HCT116 (cell line): ENCODE measurements around the gene TRPM3. TPM values are rescaled to one million over a fixed set of nuclear protein-coding genes. Genes with fewer than 3 reads are reported as not detected.

Experiments
- ATAC-seq: fragments of 200-7000 bp; cut with Tn5 transposase; 2 replicates; pipeline ENCODE4 v1.9.1; 2020; ENCODE audit warnings: mild to moderate bottlenecking, moderate library complexity
- BruUV-seq: library from RNA; stranded (reverse); fragments of 400-500 nt; replicated peaks from 2 replicates; lab custom pipeline; 2021; lab: Mats Ljungman, UMichigan
- CTCF ChIA-PET: fragments of 300-600 bp; sonication (Branson Sonifier 250); formaldehyde crosslinking; loops from one replicate; lab custom pipeline; 2021; ENCODE audit warnings: antibody characterized with exemption; lab: Charles Lee
- POLR2A ChIA-PET: fragments of 300-600, 350-600 bp; sonication (Branson Sonifier 250); formaldehyde crosslinking; loops from one replicate; lab custom pipeline; 2021; ENCODE audit warnings: antibody characterized with exemption; lab: Charles Lee
- RAD21 ChIA-PET, 2 experiments: fragments of 300-600 bp; sonication (Branson Sonifier 250); formaldehyde crosslinking; loops; one replicate each; lab custom pipeline; 2023; ENCODE audit warnings: low total read pairs in 2 of 2; ENCODE audit not compliant: uncharacterized antibody in 2 of 2, unreplicated experiment in 2 of 2, low non-redundant PET in 1 of 2; lab: Charles Lee
- DNase-seq: peaks from one replicate; pipeline ENCODE4 v3.0.0-alpha.2; 2010; ENCODE audit warnings: low read depth, low spot score
- H2AFZ ChIP-seq: fragments of 200-600 bp; shearing (Covaris generic), sonication (generic); 2 replicates; pipeline ENCODE4 v1.6.1; 2017; ENCODE audit warnings: low read depth, mixed run types, mixed read lengths, antibody characterized with exemption, low read length; ENCODE audit not compliant: poor library complexity, severe bottlenecking
- H3K27ac ChIP-seq: 2 replicates; pipeline ENCODE4 v1.5.1; 2012; ENCODE audit warnings: low read depth, low read length
- H3K27me3 ChIP-seq: fragments of 200-600 bp; sonication (generic); 2 replicates; pipeline ENCODE4 v1.6.1; 2016; ENCODE audit warnings: mixed run types, low read length, mixed read lengths; ENCODE audit not compliant: insufficient read depth
- H3K36me3 ChIP-seq, 2 experiments: fragments of 200-500 bp in 1 of 2; fragments of 200-600 bp in 1 of 2; sonication (Bioruptor generic) in 1 of 2; sonication (generic) in 1 of 2; 2 replicates each; pipeline versions ENCODE4 v1.5.1 to v1.6.1; 2014 to 2016; ENCODE audit warnings: low read length in 2 of 2, inconsistent platforms in 1 of 2, mixed read lengths in 1 of 2, mixed run types in 1 of 2; ENCODE audit not compliant: insufficient read depth in 2 of 2, control insufficient read depth in 1 of 2
- H3K4me1 ChIP-seq, 2 experiments: fragments of 200-600 bp in 1 of 2; sonication (generic) in 1 of 2; 2 replicates each; pipeline versions ENCODE4 v1.5.1 to v1.6.1; 2012 to 2017; ENCODE audit warnings: low read length in 2 of 2, inconsistent platforms in 1 of 2, mild to moderate bottlenecking in 1 of 2, mixed read lengths in 1 of 2, mixed run types in 1 of 2, moderate library complexity in 1 of 2; ENCODE audit not compliant: insufficient read depth in 2 of 2, control insufficient read depth in 1 of 2
- H3K4me2 ChIP-seq: fragments of 200-600 bp; sonication (generic); 2 replicates; pipeline ENCODE4 v1.6.1; 2017; ENCODE audit warnings: mixed run types, low read length, mixed read lengths
- H3K4me3 ChIP-seq, 2 experiments: fragments of 200-600 bp in 1 of 2; sonication (generic) in 1 of 2; replicated peaks in 1 of 2; 2 replicates each; pipeline ENCODE4 v1.5.1; 2011 to 2016; ENCODE audit warnings: low read length in 2 of 2, control low read depth in 1 of 2, low read depth in 1 of 2, mild to moderate bottlenecking in 1 of 2, mixed read lengths in 1 of 2, mixed run types in 1 of 2
- H3K79me2 ChIP-seq: fragments of 200-600 bp; sonication (generic); 2 replicates; pipeline ENCODE4 v1.6.1; 2017; ENCODE audit warnings: mild to moderate bottlenecking, mixed run types, low read length, moderate library complexity, mixed read lengths; ENCODE audit not compliant: insufficient read depth
- H3K9ac ChIP-seq: fragments of 200-600 bp; sonication (generic); 2 replicates; pipeline ENCODE4 v1.6.1; 2016; ENCODE audit warnings: low read length, mixed read lengths
- H3K9me2 ChIP-seq: fragments of 200-600 bp; sonication (generic), shearing (Covaris generic); 2 replicates; pipeline ENCODE4 v1.6.1; 2017; ENCODE audit warnings: mixed run types, mild to moderate bottlenecking, moderate library complexity; ENCODE audit not compliant: insufficient read depth
- H3K9me3 ChIP-seq, 2 experiments: fragments of 200-500 bp in 1 of 2; fragments of 200-600 bp in 1 of 2; sonication (Bioruptor generic) in 1 of 2; sonication (generic) in 1 of 2; 2 replicates each; pipeline ENCODE4 v1.6.1; 2014 to 2017; ENCODE audit warnings: low read length in 2 of 2, mixed read lengths in 2 of 2, inconsistent platforms in 1 of 2, low read depth in 1 of 2, mild to moderate bottlenecking in 1 of 2, mixed run types in 1 of 2, moderate library complexity in 1 of 2; ENCODE audit not compliant: control insufficient read depth in 1 of 2, insufficient read depth in 1 of 2
- H4K20me1 ChIP-seq: fragments of 200-600 bp; sonication (generic), shearing (Covaris generic); 2 replicates; pipeline ENCODE4 v1.6.1; 2017; ENCODE audit warnings: mixed run types, mild to moderate bottlenecking, moderate library complexity; ENCODE audit not compliant: insufficient read depth
- CBX3 ChIP-seq: IDR thresholded peaks from 2 replicates; pipeline ENCODE4 v1.6.1; 2012; ENCODE audit warnings: low read depth
- CTCF ChIP-seq, 3 experiments: fragments of 200-600 bp in 1 of 3; sonication (generic) in 1 of 3; IDR thresholded peaks in 2 of 3; conservative IDR thresholded peaks in 1 of 3; 2 replicates each; pipeline ENCODE4 v1.5.1; 2012 to 2017; ENCODE audit warnings: low read depth in 2 of 3, low read length in 2 of 3, antibody characterized with exemption in 1 of 3, borderline replicate concordance in 1 of 3, control low read depth in 1 of 3, mild to moderate bottlenecking in 1 of 3, mixed read lengths in 1 of 3, mixed run types in 1 of 3, moderate library complexity in 1 of 3; ENCODE audit not compliant: insufficient read depth in 1 of 3
- EGR1 ChIP-seq: IDR thresholded peaks from 2 replicates; pipeline ENCODE4 v1.6.1; 2012; ENCODE audit warnings: low read depth
- ELF1 ChIP-seq: IDR thresholded peaks from 2 replicates; pipeline ENCODE4 v1.6.1; 2012; ENCODE audit warnings: low read depth, borderline replicate concordance
- EZH2 ChIP-seq: fragments of 200-600 bp; sonication (generic); IDR thresholded peaks from 2 replicates; pipeline ENCODE4 v1.6.1; 2017; ENCODE audit warnings: antibody characterized with exemption, mixed run types
- EZH2phosphoT487 ChIP-seq: fragments of 200-600 bp; IDR thresholded peaks from 2 replicates; pipeline ENCODE4 v1.6.1; 2018; ENCODE audit warnings: antibody characterized with exemption, borderline replicate concordance
- FOSL1 ChIP-seq: IDR thresholded peaks from 2 replicates; pipeline ENCODE4 v1.6.1; 2012; ENCODE audit warnings: low read depth
- JUND ChIP-seq: IDR thresholded peaks from 2 replicates; pipeline ENCODE4 v1.6.1; 2012
- POLR2AphosphoS5 ChIP-seq: IDR thresholded peaks from 2 replicates; pipeline ENCODE4 v1.6.1; 2011; ENCODE audit warnings: mild to moderate bottlenecking, low read depth, low read length, moderate library complexity
- RAD21 ChIP-seq: IDR thresholded peaks from 2 replicates; pipeline ENCODE4 v1.6.1; 2012; ENCODE audit warnings: low read depth, mild to moderate bottlenecking
- REST ChIP-seq: IDR thresholded peaks from 2 replicates; pipeline ENCODE4 v1.6.1; 2012; ENCODE audit warnings: low read depth
- SIN3A ChIP-seq: IDR thresholded peaks from 2 replicates; pipeline ENCODE4 v1.6.1; 2012; ENCODE audit warnings: low read depth
- SP1 ChIP-seq: IDR thresholded peaks from 2 replicates; pipeline ENCODE4 v1.6.1; 2012; ENCODE audit warnings: low read depth
- SRF ChIP-seq: IDR thresholded peaks from 2 replicates; pipeline ENCODE4 v1.6.1; 2012; ENCODE audit warnings: low read depth
- TCF7L2 ChIP-seq: IDR thresholded peaks from 2 replicates; pipeline ENCODE4 v1.7.0; 2011; ENCODE audit warnings: borderline replicate concordance, inconsistent platforms; ENCODE audit not compliant: insufficient read depth, insufficient read length; ENCODE audit errors: extremely low read depth
- ZBTB33 ChIP-seq: IDR thresholded peaks from 2 replicates; pipeline ENCODE4 v1.6.1; 2011; ENCODE audit warnings: mild to moderate bottlenecking, low read length, moderate library complexity; ENCODE audit not compliant: insufficient replicate concordance; ENCODE audit errors: extremely low read depth
- ZFX ChIP-seq: fragments of 450-650 bp; IDR thresholded peaks from 2 replicates; pipeline ENCODE4 v1.6.1; 2017
- ZNF274 ChIP-seq: fragments of 200-500 bp; sonication (Bioruptor generic); IDR thresholded peaks from 2 replicates; pipeline ENCODE4 v1.6.1; 2014; ENCODE audit warnings: mild to moderate bottlenecking, low read depth, low read length, inconsistent platforms
- intact Hi-C: fragments of 100-400 bp; cut with micrococcal nuclease; formaldehyde crosslinking; loops from 2 replicates; pipeline ENCODE4 v1.10.0; 2022
- total RNA-seq: library from RNA; stranded (reverse); gene quantifications from one replicate; pipeline ENCODE4 v1.2.1, GENCODE V29; 2021; ENCODE audit not compliant: unreplicated experiment

Gene TRPM3
- total RNA-seq, 1 experiment from 2014 or later: not detected

- H4K20me1 ChIP-seq: no peaks in the 10 kb centered on the region
- no peak overlapping the region for H3K4me3 ChIP-seq
- peaks cover 49% of the 10 kb centered on the region for H3K27me3 ChIP-seq
- no peak overlapping the region for H3K27ac ChIP-seq
- ChIA-PET RAD21 (no interaction called here), CTCF (no interaction called here), POLR2A (no interaction called here)
- H3K4me2 ChIP-seq: no peak overlapping the region
- no peaks in the 10 kb centered on the region for H3K9me2 ChIP-seq
- no peak for ATAC-seq
- no peaks in the 10 kb centered on the region for H3K9me3 ChIP-seq
- BruUV-seq: no TSS peak
- H3K4me1 ChIP-seq: no peaks in the 10 kb centered on the region
- intact Hi-C loops: no loop called here
- no peaks in the 10 kb centered on the region for H3K36me3 ChIP-seq
- no peak overlapping the region for H3K9ac ChIP-seq
- no peak for DNase-seq
- TF ChIP-seq ELF1: no peak
- no peak for TF ChIP-seq EZH2
- no peak for TF ChIP-seq SIN3A
- no peak for TF ChIP-seq ZBTB33
- TF ChIP-seq RAD21: no peak
- TF ChIP-seq SRF: no peak
- no peak for TF ChIP-seq SP1
- no peak for TF ChIP-seq EGR1
- TF ChIP-seq POLR2AphosphoS5: no peak
- TF ChIP-seq JUND: no peak
- no peak for TF ChIP-seq EZH2phosphoT487
- TF ChIP-seq REST: no peak
- no peak for TF ChIP-seq ZFX
- no peak for TF ChIP-seq CBX3
- TF ChIP-seq CTCF (IDR thresholded peaks at IDR 0.05 in 2 of 3, conservative IDR thresholded peaks at IDR 0.05 in 1 of 3; ENCODE audit: borderline replicate concordance in 1 of 3, insufficient read depth in 1 of 3, low read depth in 2 of 3, low read length in 2 of 3): no peak
- TF ChIP-seq ZNF274: no peak
- no peak for TF ChIP-seq TCF7L2
- TF ChIP-seq FOSL1: no peak
- no peak overlapping the region for H2AFZ ChIP-seq
- no peaks in the 10 kb centered on the region for H3K79me2 ChIP-seq
Observed at GRCh38 chr9:70823284-70823683, 298.1 kb downstream of the TRPM3 start.
